Fibroblast of pulmonary artery (primary cell): Measurements from ENCODE around the gene NINJ2.

Experiments used
- DNase-seq: peaks from one replicate; pipeline ENCODE4 v3.0.0-alpha.2; 2010; ENCODE audit warnings: low read depth
- H3K4me3 ChIP-seq: replicated peaks from 2 replicates; pipeline ENCODE4 v1.5.1; 2011; ENCODE audit warnings: low read depth, mild to moderate bottlenecking, control low read depth, low read length, moderate library complexity
- TF ChIP-seq, protein P1 (sequence below): IDR thresholded peaks from 2 replicates; pipeline ENCODE4 v1.5.1; 2011; ENCODE audit warnings: mild to moderate bottlenecking, control low read depth, low read length, inconsistent platforms; ENCODE audit errors: missing control alignments

NINJ2 gene

DNA sequence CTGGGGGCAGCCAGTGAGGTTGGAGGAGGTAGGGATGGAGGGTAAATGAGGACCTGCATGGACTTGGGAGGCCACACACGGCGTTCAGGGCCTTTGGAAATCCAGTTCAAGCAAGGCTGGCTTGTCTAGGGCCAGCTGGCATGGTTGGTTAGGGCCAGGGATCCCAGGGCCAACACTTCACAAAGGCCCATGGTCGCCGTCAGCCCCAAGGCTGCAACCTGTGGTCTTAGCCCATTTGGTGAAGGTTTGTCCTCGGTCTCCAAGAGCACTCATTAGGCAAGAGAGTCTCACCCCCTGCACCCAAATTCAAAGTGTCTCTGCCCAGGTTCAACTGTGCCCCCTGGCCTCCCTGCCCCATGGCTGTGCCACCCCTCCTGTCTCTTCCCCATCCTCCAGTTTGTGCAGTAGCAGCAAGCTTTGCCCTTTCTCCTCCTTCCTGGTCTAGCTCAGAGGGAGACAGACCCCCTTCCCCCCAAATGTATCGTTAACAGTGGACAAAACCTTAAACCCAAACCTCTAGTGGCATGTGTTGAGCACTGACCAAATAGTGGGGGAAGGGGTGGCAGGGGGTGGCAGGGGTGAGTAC is 94.1 kb downstream of the NINJ2 start:
- TF ChIP-seq, protein P1, sequence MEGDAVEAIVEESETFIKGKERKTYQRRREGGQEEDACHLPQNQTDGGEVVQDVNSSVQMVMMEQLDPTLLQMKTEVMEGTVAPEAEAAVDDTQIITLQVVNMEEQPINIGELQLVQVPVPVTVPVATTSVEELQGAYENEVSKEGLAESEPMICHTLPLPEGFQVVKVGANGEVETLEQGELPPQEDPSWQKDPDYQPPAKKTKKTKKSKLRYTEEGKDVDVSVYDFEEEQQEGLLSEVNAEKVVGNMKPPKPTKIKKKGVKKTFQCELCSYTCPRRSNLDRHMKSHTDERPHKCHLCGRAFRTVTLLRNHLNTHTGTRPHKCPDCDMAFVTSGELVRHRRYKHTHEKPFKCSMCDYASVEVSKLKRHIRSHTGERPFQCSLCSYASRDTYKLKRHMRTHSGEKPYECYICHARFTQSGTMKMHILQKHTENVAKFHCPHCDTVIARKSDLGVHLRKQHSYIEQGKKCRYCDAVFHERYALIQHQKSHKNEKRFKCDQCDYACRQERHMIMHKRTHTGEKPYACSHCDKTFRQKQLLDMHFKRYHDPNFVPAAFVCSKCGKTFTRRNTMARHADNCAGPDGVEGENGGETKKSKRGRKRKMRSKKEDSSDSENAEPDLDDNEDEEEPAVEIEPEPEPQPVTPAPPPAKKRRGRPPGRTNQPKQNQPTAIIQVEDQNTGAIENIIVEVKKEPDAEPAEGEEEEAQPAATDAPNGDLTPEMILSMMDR, result no peak
- H3K4me3 ChIP-seq, result no peak overlapping the region
- DNase-seq, result no peak

GRCh38 chr12:568486-568885 is 94.8 kb downstream of the NINJ2 start:
- TF ChIP-seq, protein P1, result no peak
- no peak for DNase-seq
- no peak overlapping the region for H3K4me3 ChIP-seq

- TF ChIP-seq, protein P1, result no peak
- H3K4me3 ChIP-seq, result no peak overlapping the region
- DNase-seq, result no peak
Observed at GRCh38 chr12:565589-566105, 97.6 kb downstream of the NINJ2 start.

GRCh38 chr12:565161-565560 is 98.1 kb downstream of the NINJ2 start:
- no peak for DNase-seq
- TF ChIP-seq, protein P1, result no peak
- H3K4me3 ChIP-seq, result no peak overlapping the region

- no peak overlapping the region for H3K4me3 ChIP-seq
- TF ChIP-seq, protein P1, result no peak
- no peak for DNase-seq
Observed at GRCh38 chr12:563787-564298, 99.4 kb downstream of the NINJ2 start.

DNA sequence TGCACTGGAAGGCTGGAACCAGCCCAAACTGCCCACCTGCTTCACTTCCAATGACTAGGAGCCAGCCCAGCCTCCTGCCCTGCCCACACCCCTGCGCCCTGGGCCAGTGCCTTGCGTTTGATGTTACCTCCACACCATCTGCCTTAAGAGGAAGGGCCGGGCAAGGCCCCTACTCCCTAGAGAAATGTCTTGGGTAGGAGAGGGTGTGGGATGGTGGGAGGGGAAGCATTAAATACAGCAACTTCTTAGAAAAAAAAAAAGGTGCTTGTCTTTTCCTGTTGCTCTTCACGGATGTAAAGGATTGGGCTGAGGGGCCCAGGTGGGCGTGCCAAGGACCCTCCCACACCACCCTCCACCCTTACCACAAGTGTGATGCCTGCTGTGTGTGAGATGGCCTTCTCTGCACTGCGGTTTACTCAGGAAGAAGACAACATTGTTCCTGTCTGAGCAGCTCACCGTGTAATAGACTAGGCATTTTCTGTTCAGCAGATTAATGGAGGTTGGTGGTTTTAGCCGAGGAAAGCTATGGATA is 99.9 kb downstream of the NINJ2 start:
- TF ChIP-seq, protein P1, result no peak
- no peak overlapping the region for H3K4me3 ChIP-seq

GRCh38 chr12:562634-563033 is 100.6 kb downstream of the NINJ2 start:
- no peak for DNase-seq

More for the DNA sequence above, 99.9 kb downstream of the NINJ2 start:
- no peak for DNase-seq

More at GRCh38 chr12:562634-563033, 100.6 kb downstream of the NINJ2 start:
- TF ChIP-seq, protein P1, result no peak
- no peak overlapping the region for H3K4me3 ChIP-seq
